Activated CD4-positive, alpha-beta memory T cell treated with anti-CD3 and anti-CD28 coated beads for 36 hours (primary cell): ENCODE data around the gene TSPAN7. TPM values are rescaled to one million over a fixed set of nuclear protein-coding genes. Genes with fewer than 3 reads are reported as not detected.

Experiments used
- CTCF ChIA-PET: fragments of 350-600 bp; sonication (Branson Sonifier 250); formaldehyde crosslinking; loops from one replicate; lab custom pipeline; 2021; ENCODE audit warnings: antibody characterized with exemption, inconsistent platforms; lab: Charles Lee
- POLR2A ChIA-PET: fragments of 350-600 bp; sonication (Branson Sonifier 250); formaldehyde crosslinking; loops from one replicate; lab custom pipeline; 2021; ENCODE audit warnings: antibody characterized with exemption; lab: Charles Lee
- DNase-seq: peaks from one replicate; pipeline ENCODE4 v3.0.0-alpha.2; 2020
- H3K27ac Mint-ChIP-seq: one replicate; pipeline ENCODE4 v1.8.0; 2021; ENCODE audit warnings: mixed read lengths
- H3K27me3 Mint-ChIP-seq: one replicate; pipeline ENCODE4 v1.8.0; 2021; ENCODE audit warnings: mixed read lengths
- H3K36me3 Mint-ChIP-seq: one replicate; pipeline ENCODE4 v1.8.0; 2021; ENCODE audit warnings: mixed read lengths
- H3K4me1 Mint-ChIP-seq: one replicate; pipeline ENCODE4 v1.8.0; 2021; ENCODE audit warnings: low read depth, mixed read lengths
- H3K4me3 Mint-ChIP-seq: one replicate; pipeline ENCODE4 v1.8.0; 2021; ENCODE audit warnings: mild to moderate bottlenecking, mixed read lengths
- H3K9me3 Mint-ChIP-seq: one replicate; pipeline ENCODE4 v1.8.0; 2021; ENCODE audit warnings: mixed read lengths
- intact Hi-C: fragments of 100-400 bp; cut with micrococcal nuclease; formaldehyde crosslinking; loops from one replicate; pipeline ENCODE4 v1.15.1; 2023
- total RNA-seq, 2 experiments: library from RNA; stranded (reverse); gene quantifications; one replicate each; pipeline ENCODE4 v1.2.3, GENCODE V29; 2021

Gene TSPAN7
- total RNA-seq, 2 experiments from 2014 or later: 0.69 to 0.73 TPM

DNA sequence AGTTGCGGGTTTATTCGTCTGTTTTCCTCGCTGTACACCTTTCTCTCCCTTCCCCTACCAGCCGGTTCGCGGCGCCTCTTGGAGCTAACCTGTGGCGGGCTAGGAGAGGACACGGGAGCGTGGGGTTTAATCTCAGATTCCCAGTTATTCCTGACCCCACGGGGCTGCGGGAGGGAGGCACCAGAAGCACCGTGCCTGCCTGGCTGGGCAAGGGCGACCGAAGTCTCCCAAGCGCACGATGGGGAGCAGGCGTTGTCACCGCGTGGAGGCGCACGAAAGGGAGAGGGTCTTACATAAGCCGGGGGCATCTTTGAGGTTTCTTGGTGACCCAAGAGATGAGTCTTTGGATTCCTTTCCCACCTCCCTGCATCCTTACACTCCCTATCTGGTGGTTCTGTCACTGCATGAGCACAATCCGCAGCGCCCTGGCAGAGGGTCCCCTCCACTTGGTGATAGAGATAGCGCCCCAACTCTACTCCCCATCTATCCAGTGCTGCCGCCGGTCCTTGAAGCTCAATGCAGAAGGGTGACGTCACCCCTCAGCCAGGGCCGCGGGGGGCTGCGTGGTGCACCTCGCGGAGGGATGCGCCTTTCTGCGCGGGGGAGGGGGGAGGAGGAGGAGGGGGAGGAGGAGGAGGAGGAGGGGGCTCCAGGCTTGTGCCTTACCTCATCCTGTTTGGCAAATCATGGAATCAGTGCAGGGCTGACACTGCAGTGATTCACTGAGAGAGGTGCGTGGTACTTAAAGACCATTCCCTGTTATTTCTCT, 793 bp downstream of the TSPAN7 start:
- H3K4me3 Mint-ChIP-seq: peak overlapping the region; percentile 78
- ChIA-PET POLR2A (no interaction called here), CTCF (interaction anchor here (1.6 kb wide), 1 partner anchor 14 kb away, joined by 4 read pairs; no protein-coding TSS in a partner anchor)
- no peaks in the 10 kb centered on the region for H3K9me3 Mint-ChIP-seq
- intact Hi-C loops: no loop called here
- H3K27me3 Mint-ChIP-seq: no peaks in the 10 kb centered on the region
- H3K36me3 Mint-ChIP-seq: no peaks in the 10 kb centered on the region
- DNase-seq: peak; percentile 9
- peaks cover 2% of the 10 kb centered on the region for H3K4me1 Mint-ChIP-seq
- no peak overlapping the region for H3K27ac Mint-ChIP-seq

DNA sequence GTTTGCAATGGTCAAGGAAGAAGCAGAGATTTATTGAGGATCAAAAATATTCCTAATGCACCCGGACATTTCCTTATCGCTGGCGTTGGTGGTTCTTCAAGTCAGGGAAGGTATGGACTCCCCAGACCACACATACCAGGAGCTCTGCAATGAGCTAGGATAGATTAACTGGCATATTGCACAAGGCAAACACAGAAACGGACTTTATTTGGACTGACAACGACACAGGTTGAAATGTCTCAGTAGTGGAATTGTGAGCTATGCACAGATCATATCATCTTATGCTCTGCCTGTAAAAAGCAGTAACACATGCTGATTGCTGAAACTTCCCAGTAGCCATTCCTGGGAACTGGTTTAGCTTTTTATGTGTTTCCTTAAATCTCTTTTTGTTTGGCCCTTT, 1.7 kb downstream of the TSPAN7 start:
- Mint-ChIP-seq H3K36me3 (no peaks in the 10 kb centered on the region), H3K27me3 (no peaks in the 10 kb centered on the region), H3K4me1 (peaks cover 2% of the 10 kb centered on the region), H3K9me3 (no peaks in the 10 kb centered on the region), H3K4me3 (no peak overlapping the region), H3K27ac (no peak overlapping the region)
- intact Hi-C loops: no loop called here
- no peak for DNase-seq
- POLR2A ChIA-PET: no interaction called here
- CTCF ChIA-PET: interaction anchor here (1.6 kb wide), 1 partner anchor 13 kb away, joined by 4 read pairs; no protein-coding TSS in a partner anchor

DNA sequence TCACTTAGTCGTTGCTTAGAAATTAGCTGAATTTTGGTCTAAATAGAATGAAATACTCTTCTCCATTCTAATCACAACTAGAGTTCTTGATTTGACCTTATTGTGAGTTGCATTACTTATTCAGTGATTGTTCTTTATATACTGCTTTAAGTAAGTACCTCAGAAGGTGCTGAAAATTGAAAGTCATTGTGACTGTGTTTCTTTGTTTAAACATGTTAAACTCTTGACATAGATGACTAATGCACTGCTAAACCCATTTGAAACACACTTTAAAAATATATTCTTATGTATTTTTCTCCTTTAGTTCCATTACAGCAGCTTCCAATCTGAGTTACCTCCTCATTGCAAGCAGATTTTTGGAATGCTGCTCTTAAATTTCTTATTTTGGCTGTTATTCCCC, 9.1 kb downstream of the TSPAN7 start:
- intact Hi-C loops: no loop called here
- POLR2A ChIA-PET: no interaction called here
- Mint-ChIP-seq H3K4me1 (no peaks in the 10 kb centered on the region), H3K9me3 (no peaks in the 10 kb centered on the region), H3K4me3 (no peak overlapping the region), H3K36me3 (no peaks in the 10 kb centered on the region), H3K27me3 (peaks cover 2% of the 10 kb centered on the region), H3K27ac (no peak overlapping the region)
- CTCF ChIA-PET: no interaction called here
- DNase-seq: no peak

DNA sequence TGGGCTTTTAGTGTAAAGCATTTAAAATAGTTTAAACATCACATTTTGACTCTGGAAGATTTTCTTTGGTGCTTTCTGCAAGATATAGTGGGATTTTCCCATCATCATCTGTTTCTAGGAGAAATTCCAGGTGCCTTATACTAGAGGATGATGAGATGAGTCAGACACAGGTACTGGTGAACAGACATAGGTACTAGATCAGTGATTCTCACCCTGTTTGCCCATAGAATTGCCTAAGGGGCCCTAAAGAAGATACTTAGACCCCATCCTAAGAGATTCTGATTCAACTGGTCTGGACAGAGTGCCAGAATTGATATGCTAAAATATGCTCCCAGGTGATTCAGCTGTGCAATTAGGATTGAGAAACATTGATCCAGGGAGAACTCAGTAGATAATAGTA, 9.7 kb downstream of the TSPAN7 start:
- DNase-seq: no peak
- no peaks in the 10 kb centered on the region for H3K36me3 Mint-ChIP-seq
- H3K27ac Mint-ChIP-seq: no peak overlapping the region
- CTCF ChIA-PET: no interaction called here
- intact Hi-C loops: no loop called here
- peaks cover 2% of the 10 kb centered on the region for H3K27me3 Mint-ChIP-seq
- POLR2A ChIA-PET: no interaction called here
- no peak overlapping the region for H3K4me3 Mint-ChIP-seq
- H3K4me1 Mint-ChIP-seq: no peaks in the 10 kb centered on the region
- H3K9me3 Mint-ChIP-seq: no peaks in the 10 kb centered on the region

DNA sequence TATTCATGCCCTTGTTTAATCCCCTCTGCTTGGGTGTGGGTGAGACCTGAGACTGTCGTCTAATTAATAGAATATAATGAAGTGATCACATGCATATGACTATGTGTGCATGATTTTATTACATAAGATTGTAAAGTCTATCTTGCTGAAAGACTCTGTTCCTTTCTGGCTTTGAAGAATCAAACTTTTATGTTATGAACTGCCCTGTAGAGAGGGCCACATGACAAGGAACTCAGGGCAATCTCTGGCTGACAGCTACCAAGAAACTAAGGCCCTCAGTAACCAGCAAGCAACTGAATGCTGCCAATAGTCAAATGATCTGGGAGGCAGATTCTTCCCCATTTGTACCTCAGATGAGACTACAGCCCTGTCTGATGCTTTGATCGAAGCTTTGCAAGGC, 13.5 kb downstream of the TSPAN7 start:
- CTCF ChIA-PET: no interaction called here
- no peak overlapping the region for H3K4me3 Mint-ChIP-seq

DNA sequence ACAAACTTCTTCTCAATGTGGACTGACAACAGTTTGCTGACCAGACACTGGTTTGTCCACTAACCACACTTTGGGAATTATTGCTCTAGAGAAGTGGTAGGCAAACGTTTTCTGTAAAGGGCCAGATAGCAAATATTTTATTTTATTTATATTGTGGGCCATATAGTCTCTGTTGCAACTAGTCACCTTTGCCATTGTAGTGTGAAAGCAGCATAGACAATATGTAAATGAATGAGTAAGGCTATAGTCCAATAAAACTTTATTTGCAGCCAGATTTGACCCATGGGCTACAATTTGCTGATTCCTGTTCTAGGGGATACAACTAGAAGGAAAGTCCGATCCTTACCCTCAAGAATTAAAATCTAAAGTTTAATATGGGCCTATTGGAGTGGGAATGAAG, 14.5 kb downstream of the TSPAN7 start:
- Mint-ChIP-seq H3K4me1 (no peaks in the 10 kb centered on the region), H3K27ac (no peak overlapping the region), H3K27me3 (peaks cover 2% of the 10 kb centered on the region), H3K4me3 (no peak overlapping the region), H3K36me3 (no peaks in the 10 kb centered on the region), H3K9me3 (no peaks in the 10 kb centered on the region)
- no peak for DNase-seq
- ChIA-PET CTCF (interaction anchor here (1.0 kb wide), 1 partner anchor 13 kb away, joined by 4 read pairs; no protein-coding TSS in a partner anchor), POLR2A (no interaction called here)
- intact Hi-C loops: no loop called here

More for the DNA sequence above, 13.5 kb downstream of the TSPAN7 start:
- Mint-ChIP-seq H3K9me3 (no peaks in the 10 kb centered on the region), H3K27me3 (peaks cover 2% of the 10 kb centered on the region), H3K36me3 (no peaks in the 10 kb centered on the region), H3K4me1 (no peaks in the 10 kb centered on the region), H3K27ac (no peak overlapping the region)
- DNase-seq: no peak
- intact Hi-C loops: no loop called here
- POLR2A ChIA-PET: no interaction called here

DNA sequence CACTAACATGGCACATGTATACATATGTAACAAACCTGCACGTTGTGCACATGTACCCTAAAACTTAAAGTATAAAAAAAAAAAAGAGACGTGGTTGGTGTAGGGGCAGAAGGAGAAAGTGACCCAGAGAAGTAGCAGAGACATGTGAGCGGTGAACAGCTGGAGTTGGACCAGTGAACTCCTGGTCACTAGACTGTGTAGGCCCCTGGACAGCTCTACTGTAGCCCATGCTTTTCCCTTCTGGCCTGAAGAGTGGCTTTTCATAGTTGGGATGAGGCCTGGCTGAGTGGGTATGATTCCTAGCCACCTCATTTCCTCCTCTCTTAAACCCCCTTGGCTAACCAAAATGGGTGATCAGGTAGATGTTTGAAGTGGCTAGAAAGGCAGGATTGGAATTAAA, 16.4 kb downstream of the TSPAN7 start:
- intact Hi-C loops: no loop called here
- Mint-ChIP-seq H3K4me1 (no peaks in the 10 kb centered on the region), H3K27me3 (no peaks in the 10 kb centered on the region), H3K27ac (no peak overlapping the region), H3K4me3 (no peak overlapping the region), H3K9me3 (no peaks in the 10 kb centered on the region), H3K36me3 (no peaks in the 10 kb centered on the region)
- no peak for DNase-seq
- POLR2A ChIA-PET: no interaction called here
- CTCF ChIA-PET: no interaction called here

DNA sequence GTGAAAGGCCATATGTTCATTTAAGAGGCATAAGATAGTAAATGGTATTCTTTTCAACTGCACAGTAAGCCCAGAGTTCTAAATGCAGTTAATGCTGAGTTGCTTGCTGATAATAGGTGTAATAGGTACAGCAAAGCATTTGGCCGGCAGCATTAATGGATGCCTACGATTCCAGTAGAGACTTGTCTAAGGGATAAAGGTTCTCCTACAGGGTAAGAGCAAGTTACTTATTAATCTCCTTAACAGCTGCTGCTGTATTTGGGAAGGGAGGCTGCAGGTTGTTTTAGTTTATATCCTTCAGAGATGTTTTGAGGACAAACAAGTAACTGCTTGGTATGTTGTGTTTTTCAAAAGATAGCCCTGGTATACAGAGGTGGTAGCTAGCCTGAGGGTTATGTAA, 16.8 kb downstream of the TSPAN7 start:
- ChIA-PET POLR2A (no interaction called here), CTCF (no interaction called here)
- H3K27me3 Mint-ChIP-seq: no peaks in the 10 kb centered on the region
- no peak overlapping the region for H3K27ac Mint-ChIP-seq
- no peaks in the 10 kb centered on the region for H3K4me1 Mint-ChIP-seq
- H3K36me3 Mint-ChIP-seq: no peaks in the 10 kb centered on the region
- no peaks in the 10 kb centered on the region for H3K9me3 Mint-ChIP-seq
- H3K4me3 Mint-ChIP-seq: no peak overlapping the region
- no peak for DNase-seq
- intact Hi-C loops: no loop called here

DNA sequence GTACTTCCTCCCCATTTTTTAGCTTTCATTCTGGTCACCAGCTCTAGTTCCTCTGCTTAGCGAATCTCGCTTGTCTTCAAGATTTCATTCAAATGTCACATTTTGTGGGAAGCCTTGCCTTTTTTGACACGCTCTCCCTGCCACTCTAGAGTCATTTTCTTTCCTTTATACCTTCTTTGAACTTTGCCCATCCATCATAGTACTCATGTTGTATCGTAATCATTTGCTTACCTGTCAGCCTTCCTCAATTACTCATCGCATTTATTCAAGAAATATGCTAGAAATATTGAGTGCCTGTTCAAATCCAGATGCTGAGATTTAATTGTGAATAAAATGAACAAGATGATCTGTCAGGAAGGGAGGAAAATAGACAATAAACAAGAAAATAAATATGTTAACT, 21.8 kb downstream of the TSPAN7 start:
- no peak overlapping the region for H3K4me3 Mint-ChIP-seq
- intact Hi-C loops: no loop called here
- H3K27me3 Mint-ChIP-seq: no peaks in the 10 kb centered on the region
- no peak for DNase-seq
- no peaks in the 10 kb centered on the region for H3K36me3 Mint-ChIP-seq
- no peaks in the 10 kb centered on the region for H3K4me1 Mint-ChIP-seq
- ChIA-PET POLR2A (no interaction called here), CTCF (no interaction called here)
- no peaks in the 10 kb centered on the region for H3K9me3 Mint-ChIP-seq
- H3K27ac Mint-ChIP-seq: no peak overlapping the region

DNA sequence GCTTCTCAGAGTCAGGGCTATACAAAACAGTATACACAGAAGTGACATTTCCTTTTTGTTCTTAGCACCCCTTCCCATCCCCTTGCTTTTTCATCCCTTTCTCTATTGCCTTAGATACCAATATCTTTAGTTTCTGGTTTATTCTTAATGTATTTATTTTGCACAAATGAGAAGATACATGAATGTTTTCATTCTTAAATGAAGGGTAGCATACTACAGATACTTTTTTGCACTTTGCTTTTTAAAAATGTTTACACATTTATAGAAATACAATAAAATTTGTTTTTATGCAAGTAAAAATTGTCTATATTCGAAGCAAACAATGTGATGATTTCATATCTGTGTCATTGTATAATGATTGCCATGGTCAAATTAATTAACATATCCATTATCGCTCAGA, 33.1 kb downstream of the TSPAN7 start:
- H3K9me3 Mint-ChIP-seq: peaks cover 2% of the 10 kb centered on the region
- H3K27ac Mint-ChIP-seq: no peak overlapping the region
- no peaks in the 10 kb centered on the region for H3K4me1 Mint-ChIP-seq
- peaks cover 3% of the 10 kb centered on the region for H3K27me3 Mint-ChIP-seq
- POLR2A ChIA-PET: no interaction called here
- CTCF ChIA-PET: no interaction called here
- no peaks in the 10 kb centered on the region for H3K36me3 Mint-ChIP-seq
- no peak for DNase-seq
- no peak overlapping the region for H3K4me3 Mint-ChIP-seq
- intact Hi-C loops: no loop called here

DNA sequence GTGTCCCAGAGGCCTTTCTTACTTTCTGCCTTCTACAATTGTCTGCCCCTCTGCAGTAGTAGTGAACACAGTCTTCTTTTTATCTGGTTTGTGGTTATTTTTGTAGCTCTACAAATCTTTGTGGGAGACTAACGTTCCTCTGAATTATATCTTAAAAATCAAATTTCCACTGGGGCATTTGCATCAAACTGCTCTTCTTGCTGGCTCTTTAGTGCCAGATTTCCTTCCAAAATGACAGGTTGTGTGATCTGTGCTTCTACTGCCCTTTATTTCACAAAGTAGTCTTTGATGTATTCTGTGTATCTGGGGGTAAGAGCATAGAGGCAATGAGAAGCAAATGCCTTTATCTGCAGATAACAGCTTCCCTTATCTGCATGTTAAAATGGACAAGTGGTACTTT, 34.5 kb downstream of the TSPAN7 start:
- peaks cover 2% of the 10 kb centered on the region for H3K9me3 Mint-ChIP-seq
- ChIA-PET CTCF (no interaction called here), POLR2A (no interaction called here)
- H3K36me3 Mint-ChIP-seq: no peaks in the 10 kb centered on the region
- H3K27me3 Mint-ChIP-seq: peaks cover 6% of the 10 kb centered on the region
- no peak overlapping the region for H3K4me3 Mint-ChIP-seq
- intact Hi-C loops: no loop called here
- H3K4me1 Mint-ChIP-seq: no peaks in the 10 kb centered on the region
- no peak for DNase-seq
- H3K27ac Mint-ChIP-seq: no peak overlapping the region

DNA sequence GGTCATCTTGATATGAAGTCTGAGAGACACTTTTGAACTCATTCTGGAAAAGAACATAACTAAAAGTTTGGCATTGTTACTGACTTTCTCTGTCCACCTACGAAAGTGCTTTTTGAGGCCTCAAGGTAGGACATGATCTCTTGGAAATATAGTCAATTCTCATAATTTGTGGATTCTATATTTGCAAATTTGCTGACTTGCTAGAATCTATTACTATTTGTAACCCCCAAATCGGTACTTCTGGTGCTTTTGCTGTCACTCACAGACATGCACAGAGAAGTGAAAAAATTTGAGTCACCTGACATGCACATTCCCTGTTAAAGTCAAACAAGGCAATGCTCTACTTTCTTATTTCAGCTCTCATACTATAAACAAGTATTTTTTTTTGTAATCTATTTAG, 35.6 kb downstream of the TSPAN7 start:
- CTCF ChIA-PET: no interaction called here

More for the DNA sequence above, 35.6 kb downstream of the TSPAN7 start:
- peaks cover 8% of the 10 kb centered on the region for H3K27me3 Mint-ChIP-seq
- POLR2A ChIA-PET: no interaction called here
- no peak overlapping the region for H3K4me3 Mint-ChIP-seq
- no peaks in the 10 kb centered on the region for H3K9me3 Mint-ChIP-seq
- no peaks in the 10 kb centered on the region for H3K36me3 Mint-ChIP-seq
- no peak for DNase-seq
- intact Hi-C loops: no loop called here
- H3K4me1 Mint-ChIP-seq: no peaks in the 10 kb centered on the region
- no peak overlapping the region for H3K27ac Mint-ChIP-seq
